Measurements from ENCODE around the gene DIPK2A. TPM values are rescaled to one million over a fixed set of nuclear protein-coding genes. Genes with fewer than 3 reads are reported as not detected.

The DIPK2A gene
- total and polyA plus RNA-seq, 2 of the 13 experiments (the other 11 are each of a cell fraction or from before 2014, with no cell fraction given) = 5.8 to 8.0 TPM

GRCh38 chr3:143924522-143925285 is 46.9 kb upstream of the DIPK2A start (continued):
- TF ChIP-seq ZNF142 (CRISPR knock-in tag; IDR thresholded peaks at IDR 0.05) (no peak), RBAK (CRISPR knock-in tag; IDR thresholded peaks at IDR 0.05) (no peak), BRCA1 (CRISPR knock-in tag; IDR thresholded peaks at IDR 0.05) (no peak), ZNF230 (CRISPR knock-in tag; IDR thresholded peaks at IDR 0.05) (no peak), ZBTB1 (CRISPR knock-in tag; IDR thresholded peaks at IDR 0.05; ENCODE audit: borderline replicate concordance) (no peak), ZMYM4 (CRISPR knock-in tag; IDR thresholded peaks at IDR 0.05) (no peak)
- TF ChIP-seq, protein P1, sequence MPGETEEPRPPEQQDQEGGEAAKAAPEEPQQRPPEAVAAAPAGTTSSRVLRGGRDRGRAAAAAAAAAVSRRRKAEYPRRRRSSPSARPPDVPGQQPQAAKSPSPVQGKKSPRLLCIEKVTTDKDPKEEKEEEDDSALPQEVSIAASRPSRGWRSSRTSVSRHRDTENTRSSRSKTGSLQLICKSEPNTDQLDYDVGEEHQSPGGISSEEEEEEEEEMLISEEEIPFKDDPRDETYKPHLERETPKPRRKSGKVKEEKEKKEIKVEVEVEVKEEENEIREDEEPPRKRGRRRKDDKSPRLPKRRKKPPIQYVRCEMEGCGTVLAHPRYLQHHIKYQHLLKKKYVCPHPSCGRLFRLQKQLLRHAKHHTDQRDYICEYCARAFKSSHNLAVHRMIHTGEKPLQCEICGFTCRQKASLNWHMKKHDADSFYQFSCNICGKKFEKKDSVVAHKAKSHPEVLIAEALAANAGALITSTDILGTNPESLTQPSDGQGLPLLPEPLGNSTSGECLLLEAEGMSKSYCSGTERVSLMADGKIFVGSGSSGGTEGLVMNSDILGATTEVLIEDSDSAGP (CRISPR knock-in tag; IDR thresholded peaks at IDR 0.05; ENCODE audit: borderline replicate concordance) = no peak

Measured in HepG2 (cell line).